Brain microvascular endothelial cell (primary cell): Measurements from ENCODE around the gene KITLG.

Source experiments
- DNase-seq: peaks from one replicate; pipeline ENCODE4 v3.0.0-alpha.2; 2020
- H3K27ac ChIP-seq: fragments of 250-450 bp; sonication (Bioruptor Pico); 2 replicates; pipeline ENCODE4 v1.5.1; 2020; ENCODE audit warnings: mild to moderate bottlenecking, moderate library complexity
- H3K27me3 ChIP-seq: fragments of 250-450 bp; sonication (Bioruptor Pico); replicated peaks from 2 replicates; pipeline ENCODE4 v1.5.1; 2020; ENCODE audit warnings: mild to moderate bottlenecking
- H3K36me3 ChIP-seq: fragments of 250-450 bp; sonication (Bioruptor Pico); replicated peaks from 2 replicates; pipeline ENCODE4 v1.5.1; 2020; ENCODE audit warnings: mild to moderate bottlenecking
- H3K4me3 ChIP-seq: 2 replicates; pipeline ENCODE4 v1.5.1; 2011; ENCODE audit warnings: low read depth, mild to moderate bottlenecking, control low read depth, low read length, moderate library complexity
- in situ Hi-C: cut with HindIII; loops from 2 replicates; pipeline ENCODE4 v1.10.0; 2017; ENCODE audit warnings: low sequenced_read_pairs, low pct_ligation_motif_present
- TF ChIP-seq, protein P1 (sequence below): IDR thresholded peaks from 2 replicates; pipeline ENCODE4 v1.5.1; 2011; ENCODE audit warnings: low read depth, mild to moderate bottlenecking, moderate library complexity, low read length, control low read depth, inconsistent platforms; ENCODE audit errors: missing control alignments

Gene KITLG

GRCh38 chr12:88597365-88597764 is 17.1 kb upstream of the KITLG start:
- Histone ChIP-seq H3K4me3 (no peak overlapping the region), H3K27me3 (no peaks in the 10 kb centered on the region), H3K36me3 (no peaks in the 10 kb centered on the region), H3K27ac (no peak overlapping the region)
- no peak for DNase-seq
- TF ChIP-seq, protein P1, sequence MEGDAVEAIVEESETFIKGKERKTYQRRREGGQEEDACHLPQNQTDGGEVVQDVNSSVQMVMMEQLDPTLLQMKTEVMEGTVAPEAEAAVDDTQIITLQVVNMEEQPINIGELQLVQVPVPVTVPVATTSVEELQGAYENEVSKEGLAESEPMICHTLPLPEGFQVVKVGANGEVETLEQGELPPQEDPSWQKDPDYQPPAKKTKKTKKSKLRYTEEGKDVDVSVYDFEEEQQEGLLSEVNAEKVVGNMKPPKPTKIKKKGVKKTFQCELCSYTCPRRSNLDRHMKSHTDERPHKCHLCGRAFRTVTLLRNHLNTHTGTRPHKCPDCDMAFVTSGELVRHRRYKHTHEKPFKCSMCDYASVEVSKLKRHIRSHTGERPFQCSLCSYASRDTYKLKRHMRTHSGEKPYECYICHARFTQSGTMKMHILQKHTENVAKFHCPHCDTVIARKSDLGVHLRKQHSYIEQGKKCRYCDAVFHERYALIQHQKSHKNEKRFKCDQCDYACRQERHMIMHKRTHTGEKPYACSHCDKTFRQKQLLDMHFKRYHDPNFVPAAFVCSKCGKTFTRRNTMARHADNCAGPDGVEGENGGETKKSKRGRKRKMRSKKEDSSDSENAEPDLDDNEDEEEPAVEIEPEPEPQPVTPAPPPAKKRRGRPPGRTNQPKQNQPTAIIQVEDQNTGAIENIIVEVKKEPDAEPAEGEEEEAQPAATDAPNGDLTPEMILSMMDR: no peak
- in situ Hi-C loops: no loop called here

GRCh38 chr12:88595697-88596096 is 15.4 kb upstream of the KITLG start:
- in situ Hi-C loops: no loop called here
- no peak for DNase-seq
- no peak overlapping the region for H3K27ac ChIP-seq
- no peaks in the 10 kb centered on the region for H3K27me3 ChIP-seq
- no peaks in the 10 kb centered on the region for H3K36me3 ChIP-seq
- TF ChIP-seq, protein P1: no peak
- H3K4me3 ChIP-seq: no peak overlapping the region

GRCh38 chr12:88594780-88595179 is 14.5 kb upstream of the KITLG start:
- TF ChIP-seq, protein P1: no peak
- no peak for DNase-seq
- Histone ChIP-seq H3K27ac (no peak overlapping the region), H3K36me3 (no peaks in the 10 kb centered on the region), H3K4me3 (no peak overlapping the region), H3K27me3 (no peaks in the 10 kb centered on the region)
- in situ Hi-C loops: no loop called here

DNA sequence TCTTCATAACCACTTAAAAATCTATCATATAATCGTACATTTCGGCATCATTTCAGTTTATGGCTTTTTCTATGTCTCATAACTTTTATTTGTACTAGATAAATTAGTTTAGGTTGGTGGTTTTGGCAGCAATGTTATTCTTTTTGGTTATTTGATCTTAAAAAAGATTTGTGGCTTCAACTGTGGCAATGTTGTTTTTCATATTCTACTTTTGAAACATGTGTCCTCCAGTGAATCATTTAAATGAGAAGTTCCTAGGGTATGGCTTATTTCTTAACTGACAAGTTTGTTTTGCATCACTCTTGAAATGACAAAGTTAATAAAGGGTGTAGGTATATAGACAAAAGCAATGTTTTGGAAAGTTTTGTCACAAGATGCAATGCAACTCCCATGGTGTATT is 11.1 kb upstream of the KITLG start:
- H3K27ac ChIP-seq: no peak overlapping the region
- in situ Hi-C loops: no loop called here
- TF ChIP-seq, protein P1: no peak
- no peak overlapping the region for H3K4me3 ChIP-seq
- no peaks in the 10 kb centered on the region for H3K27me3 ChIP-seq
- no peaks in the 10 kb centered on the region for H3K36me3 ChIP-seq
- DNase-seq: no peak

DNA sequence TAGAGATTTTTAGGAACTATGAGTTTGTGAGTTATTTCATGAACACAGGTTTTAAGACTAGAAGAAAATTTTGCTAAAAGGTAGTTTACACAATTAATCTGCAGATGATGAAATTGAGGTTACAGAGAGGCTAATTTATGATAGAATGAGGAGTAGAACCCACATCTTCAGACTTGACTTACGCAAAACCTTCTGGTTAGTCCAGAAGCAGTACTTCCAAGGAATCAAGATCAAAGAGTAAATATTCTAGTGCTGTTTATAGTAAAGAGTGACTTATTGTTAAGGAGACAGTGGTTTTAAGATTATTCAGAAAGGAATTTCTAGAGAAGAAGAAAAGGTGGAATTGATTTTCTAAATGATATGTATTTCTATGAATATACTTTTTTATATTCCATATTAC is 10.6 kb upstream of the KITLG start:
- in situ Hi-C loops: no loop called here
- Histone ChIP-seq H3K27me3 (no peaks in the 10 kb centered on the region), H3K36me3 (no peaks in the 10 kb centered on the region), H3K27ac (no peak overlapping the region), H3K4me3 (no peak overlapping the region)
- no peak for DNase-seq
- TF ChIP-seq, protein P1: no peak

- Histone ChIP-seq H3K27me3 (no peaks in the 10 kb centered on the region), H3K4me3 (no peak overlapping the region), H3K27ac (no peak overlapping the region), H3K36me3 (no peaks in the 10 kb centered on the region)
- DNase-seq: no peak
- in situ Hi-C loops: no loop called here
- TF ChIP-seq, protein P1: no peak
Measured at GRCh38 chr12:88585077-88585476, 4.8 kb upstream of the KITLG start.
